Vagina (tissue), 2 donors: ENCODE data around the gene CT47C1.

Source experiments
- POLR2A ChIP-seq, 2 donors: fragments of 450-650 bp; IDR thresholded peaks; one replicate each; pipeline ENCODE4 v1.6.1; 2017; ENCODE audit warnings: antibody characterized with exemption in 2 of 2, mild to moderate bottlenecking in 2 of 2, moderate library complexity in 2 of 2
- TF ChIP-seq, protein P1 (sequence below), 3 experiments: fragments of 450-650 bp in 2 of 3; fragments of 200-600 bp in 1 of 3; sonication (generic) in 1 of 3; IDR thresholded peaks; one replicate each; pipeline ENCODE4 v1.5.1; 2017 to 2019; ENCODE audit warnings: antibody characterized with exemption in 3 of 3, mild to moderate bottlenecking in 2 of 3, moderate library complexity in 2 of 3

DNA sequence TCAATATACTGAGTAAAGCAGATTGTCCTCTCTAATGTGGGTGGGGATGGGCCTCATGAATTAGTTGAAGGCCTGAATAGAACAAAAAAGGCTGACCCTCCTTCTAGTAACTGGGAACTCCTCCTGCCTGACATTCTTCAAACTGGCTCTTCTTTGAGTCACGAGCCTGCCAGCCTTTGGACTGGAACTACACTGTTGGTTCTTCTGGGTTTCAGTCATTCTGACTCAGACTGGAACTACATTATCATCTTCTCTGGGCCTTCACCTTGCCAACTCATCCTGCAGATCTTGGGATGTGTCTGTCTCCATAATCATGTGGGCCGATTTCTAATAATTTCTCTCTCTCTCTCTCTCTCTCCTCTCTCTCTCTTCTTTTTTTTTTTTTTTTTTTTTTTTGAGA, 26.9 kb upstream of the CT47C1 start:
- TF ChIP-seq, protein P1, sequence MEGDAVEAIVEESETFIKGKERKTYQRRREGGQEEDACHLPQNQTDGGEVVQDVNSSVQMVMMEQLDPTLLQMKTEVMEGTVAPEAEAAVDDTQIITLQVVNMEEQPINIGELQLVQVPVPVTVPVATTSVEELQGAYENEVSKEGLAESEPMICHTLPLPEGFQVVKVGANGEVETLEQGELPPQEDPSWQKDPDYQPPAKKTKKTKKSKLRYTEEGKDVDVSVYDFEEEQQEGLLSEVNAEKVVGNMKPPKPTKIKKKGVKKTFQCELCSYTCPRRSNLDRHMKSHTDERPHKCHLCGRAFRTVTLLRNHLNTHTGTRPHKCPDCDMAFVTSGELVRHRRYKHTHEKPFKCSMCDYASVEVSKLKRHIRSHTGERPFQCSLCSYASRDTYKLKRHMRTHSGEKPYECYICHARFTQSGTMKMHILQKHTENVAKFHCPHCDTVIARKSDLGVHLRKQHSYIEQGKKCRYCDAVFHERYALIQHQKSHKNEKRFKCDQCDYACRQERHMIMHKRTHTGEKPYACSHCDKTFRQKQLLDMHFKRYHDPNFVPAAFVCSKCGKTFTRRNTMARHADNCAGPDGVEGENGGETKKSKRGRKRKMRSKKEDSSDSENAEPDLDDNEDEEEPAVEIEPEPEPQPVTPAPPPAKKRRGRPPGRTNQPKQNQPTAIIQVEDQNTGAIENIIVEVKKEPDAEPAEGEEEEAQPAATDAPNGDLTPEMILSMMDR (IDR thresholded peaks at IDR 0.05) = no peak
- no peak for TF ChIP-seq POLR2A (IDR thresholded peaks at IDR 0.05)
